Measurements from ENCODE around the gene SIRT7. TPM values are rescaled to one million over a fixed set of nuclear protein-coding genes. Genes with fewer than 3 reads are reported as not detected.

Gene SIRT7
- total RNA-seq, 1 donor: 22.1 TPM

- Histone ChIP-seq H3K79me2 (ENCODE audit: insufficient read depth, low read length) (peaks cover 52% of the 10 kb centered on the region), H3K4me3 (ENCODE audit: insufficient read depth, low read length) (peak overlapping the region; percentile 92), H3K27ac (ENCODE audit: low read depth, low read length) (peak overlapping the region; percentile 37), H3K27me3 (ENCODE audit: insufficient read depth, low read length) (no peaks in the 10 kb centered on the region), H3K36me3 (ENCODE audit: insufficient read depth, low read length) (peaks cover 49% of the 10 kb centered on the region), H2AFZ (ENCODE audit: low read length) (no peak overlapping the region), H3K4me1 (ENCODE audit: insufficient read depth, low read length) (peaks cover 23% of the 10 kb centered on the region), H3K4me2 (ENCODE audit: insufficient read depth, low read length) (peak overlapping the region; percentile 88), H4K20me1 (ENCODE audit: insufficient read depth, low read length) (peaks cover 48% of the 10 kb centered on the region), H3K9me3 (ENCODE audit: low read depth, low read length) (no peaks in the 10 kb centered on the region)
- TF ChIP-seq CTCF (IDR thresholded peaks at IDR 0.05; ENCODE audit: extremely low read depth, low read depth, low read length): no peak
- peak; percentile 95 for DNase-seq (ENCODE audit: insufficient read length, low spot score, missing footprints)
These were observed 49.2 kb downstream of the SIRT7 start for GRCh38 chr17:81868674-81869220.

GRCh38 chr17:81867991-81868673, 49.8 kb downstream of the SIRT7 start:
- no peak overlapping the region for H3K4me3 ChIP-seq (ENCODE audit: insufficient read depth, low read length)
- peak; percentile 78 for DNase-seq (ENCODE audit: insufficient read length, low spot score, missing footprints)
- peaks cover 55% of the 10 kb centered on the region for H3K36me3 ChIP-seq (ENCODE audit: insufficient read depth, low read length)
- peaks cover 58% of the 10 kb centered on the region for H3K79me2 ChIP-seq (ENCODE audit: insufficient read depth, low read length)
- no peak overlapping the region for H2AFZ ChIP-seq (ENCODE audit: low read length)
- H3K27me3 ChIP-seq (ENCODE audit: insufficient read depth, low read length): no peaks in the 10 kb centered on the region
- H3K27ac ChIP-seq (ENCODE audit: low read depth, low read length): peak overlapping the region; percentile 51
- H3K9me3 ChIP-seq (ENCODE audit: low read depth, low read length): no peaks in the 10 kb centered on the region
- H3K4me1 ChIP-seq (ENCODE audit: insufficient read depth, low read length): peaks cover 26% of the 10 kb centered on the region
- peaks cover 48% of the 10 kb centered on the region for H4K20me1 ChIP-seq (ENCODE audit: insufficient read depth, low read length)
- no peak for TF ChIP-seq CTCF (IDR thresholded peaks at IDR 0.05; ENCODE audit: extremely low read depth, low read depth, low read length)
- no peak overlapping the region for H3K4me2 ChIP-seq (ENCODE audit: insufficient read depth, low read length)

- Histone ChIP-seq H3K36me3 (ENCODE audit: insufficient read depth, low read length) (peaks cover 60% of the 10 kb centered on the region), H3K27ac (ENCODE audit: low read depth, low read length) (peak overlapping the region; percentile 41), H3K4me2 (ENCODE audit: insufficient read depth, low read length) (no peak overlapping the region), H3K4me3 (ENCODE audit: insufficient read depth, low read length) (no peak overlapping the region), H3K27me3 (ENCODE audit: insufficient read depth, low read length) (no peaks in the 10 kb centered on the region), H3K79me2 (ENCODE audit: insufficient read depth, low read length) (peaks cover 64% of the 10 kb centered on the region), H3K9me3 (ENCODE audit: low read depth, low read length) (no peaks in the 10 kb centered on the region), H4K20me1 (ENCODE audit: insufficient read depth, low read length) (peaks cover 48% of the 10 kb centered on the region), H2AFZ (ENCODE audit: low read length) (no peak overlapping the region), H3K4me1 (ENCODE audit: insufficient read depth, low read length) (peaks cover 32% of the 10 kb centered on the region)
- DNase-seq (ENCODE audit: insufficient read length, low spot score, missing footprints): peak; percentile 78
- no peak for TF ChIP-seq CTCF (IDR thresholded peaks at IDR 0.05; ENCODE audit: extremely low read depth, low read depth, low read length)
These were observed 50.6 kb downstream of the SIRT7 start for GRCh38 chr17:81867170-81867990.
